Measurements from ENCODE around the gene ALG13. TPM values are rescaled to one million over a fixed set of nuclear protein-coding genes. Genes with fewer than 3 reads are reported as not detected.
"Not testable (repeated sequence)": the region's sequence is repeated elsewhere in the genome, so short reads cannot be mapped to it uniquely, and the experiment has no call there.

ALG13 gene
- total RNA-seq, 2 experiments from 2014 or later, result 51.9 to 53.3 TPM

- Mint-ChIP-seq H3K27ac (no peak overlapping the region), H3K4me1 (ENCODE audit: low read depth) (no peaks in the 10 kb centered on the region), H3K9me3 (no peaks in the 10 kb centered on the region), H3K27me3 (no peaks in the 10 kb centered on the region), H3K4me3 (no peak overlapping the region), H3K36me3 (ENCODE audit: low read depth) (peaks cover 5% of the 10 kb centered on the region)
- DNase-seq (no peak), ATAC-seq (no peak)
- TF ChIP-seq CTCF (IDR thresholded peaks at IDR 0.05), result no peak
- CTCF ChIA-PET, result no interaction called here
- POLR2A ChIA-PET, result no interaction called here
- intact Hi-C loops (cut with micrococcal nuclease), result no loop called here
Measured at GRCh38 chrX:111779582-111779981, 98.6 kb downstream of the ALG13 start.

- TF ChIP-seq CTCF (IDR thresholded peaks at IDR 0.05), result no peak
- no peaks in the 10 kb centered on the region for H3K4me1 Mint-ChIP-seq (ENCODE audit: low read depth)
- DNase-seq (no peak), ATAC-seq (no peak)
- H3K36me3 Mint-ChIP-seq (ENCODE audit: low read depth), result peaks cover 5% of the 10 kb centered on the region
- H3K9me3 Mint-ChIP-seq, result peaks cover 17% of the 10 kb centered on the region
- intact Hi-C loops (cut with micrococcal nuclease), result no loop called here
- no peaks in the 10 kb centered on the region for H3K27me3 Mint-ChIP-seq
- ChIA-PET CTCF (no interaction called here), POLR2A (no interaction called here)
- H3K27ac Mint-ChIP-seq, result no peak overlapping the region
- H3K4me3 Mint-ChIP-seq, result no peak overlapping the region
Measured at GRCh38 chrX:111784667-111785066, 103.7 kb downstream of the ALG13 start.

GRCh38 chrX:111790054-111790453 is 109.1 kb downstream of the ALG13 start:
- POLR2A ChIA-PET; H3K36me3 Mint-ChIP-seq (ENCODE audit: low read depth); intact Hi-C loops (cut with micrococcal nuclease); H3K4me3 Mint-ChIP-seq; H3K27ac Mint-ChIP-seq; H3K27me3 Mint-ChIP-seq; DNase-seq; CTCF ChIA-PET; H3K4me1 Mint-ChIP-seq (ENCODE audit: low read depth); ATAC-seq: not testable (repeated sequence)
- H3K9me3 Mint-ChIP-seq, result peaks cover 22% of the 10 kb centered on the region

Other genes with a start within 250 kb of the ALG13 start
- gene SERTM2, start 169.5 kb upstream of the ALG13 start, total RNA-seq, result not detected
- gene TRPC5OS, start 195.0 kb downstream of the ALG13 start, total RNA-seq, result not detected